PC-9 (cell line): ENCODE data around the gene TRIM61.

ENCODE experiments used
- EZH2 ChIP-seq: fragments of 200-600 bp; sonication (generic); IDR thresholded peaks from 2 replicates; pipeline ENCODE4 v1.8.0; 2017; ENCODE audit warnings: antibody characterized with exemption, low read depth
- TF ChIP-seq, protein P1 (sequence below): fragments of 200-600 bp; sonication (generic); conservative IDR thresholded peaks from 2 replicates; pipeline ENCODE4 v1.6.1; 2017; ENCODE audit warnings: mixed run types, antibody characterized with exemption, mild to moderate bottlenecking, moderate library complexity

DNA sequence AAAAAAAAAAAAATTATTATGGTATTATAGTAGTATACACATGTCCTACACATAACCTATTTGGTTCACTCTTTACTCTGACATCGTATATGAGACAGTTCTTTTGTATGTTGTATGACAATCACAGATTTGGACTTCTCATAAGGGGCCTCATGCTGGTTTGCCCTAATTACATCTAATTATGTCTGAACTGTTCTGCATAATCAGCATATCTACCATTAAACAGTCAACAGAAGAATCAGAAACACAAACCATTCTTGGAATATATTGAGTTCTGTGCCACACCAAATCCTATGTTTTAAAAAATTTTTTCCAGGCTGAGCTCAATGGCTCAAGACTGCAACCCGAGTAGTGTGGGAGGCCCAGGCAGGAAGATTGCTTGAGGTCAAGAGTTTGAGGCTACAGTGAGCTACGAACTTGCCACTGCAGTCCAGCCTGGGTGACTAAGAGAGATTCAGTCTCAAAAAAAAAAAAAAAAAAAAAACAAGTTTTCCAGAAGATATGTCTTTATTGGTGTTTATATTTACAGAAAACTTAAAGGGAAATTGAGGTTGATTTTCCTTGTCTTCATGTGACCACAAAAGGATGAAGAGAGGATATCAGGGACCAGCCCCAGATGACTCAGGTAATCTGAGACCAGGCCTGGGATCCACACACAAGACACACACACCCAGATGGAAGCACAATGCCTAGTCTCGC is 22.2 kb downstream of the TRIM61 start:
- TF ChIP-seq, protein P1, sequence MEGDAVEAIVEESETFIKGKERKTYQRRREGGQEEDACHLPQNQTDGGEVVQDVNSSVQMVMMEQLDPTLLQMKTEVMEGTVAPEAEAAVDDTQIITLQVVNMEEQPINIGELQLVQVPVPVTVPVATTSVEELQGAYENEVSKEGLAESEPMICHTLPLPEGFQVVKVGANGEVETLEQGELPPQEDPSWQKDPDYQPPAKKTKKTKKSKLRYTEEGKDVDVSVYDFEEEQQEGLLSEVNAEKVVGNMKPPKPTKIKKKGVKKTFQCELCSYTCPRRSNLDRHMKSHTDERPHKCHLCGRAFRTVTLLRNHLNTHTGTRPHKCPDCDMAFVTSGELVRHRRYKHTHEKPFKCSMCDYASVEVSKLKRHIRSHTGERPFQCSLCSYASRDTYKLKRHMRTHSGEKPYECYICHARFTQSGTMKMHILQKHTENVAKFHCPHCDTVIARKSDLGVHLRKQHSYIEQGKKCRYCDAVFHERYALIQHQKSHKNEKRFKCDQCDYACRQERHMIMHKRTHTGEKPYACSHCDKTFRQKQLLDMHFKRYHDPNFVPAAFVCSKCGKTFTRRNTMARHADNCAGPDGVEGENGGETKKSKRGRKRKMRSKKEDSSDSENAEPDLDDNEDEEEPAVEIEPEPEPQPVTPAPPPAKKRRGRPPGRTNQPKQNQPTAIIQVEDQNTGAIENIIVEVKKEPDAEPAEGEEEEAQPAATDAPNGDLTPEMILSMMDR = no peak
- no peak for TF ChIP-seq EZH2
